Calu3 (cell line): ENCODE data around the gene KRTAP20-2. TPM values are rescaled to one million over a fixed set of nuclear protein-coding genes. Genes with fewer than 3 reads are reported as not detected.

ENCODE experiments used
- BruUV-seq: library from RNA; stranded (reverse); fragments of 400-500 nt; replicated peaks from 2 replicates; lab custom pipeline; 2021; lab: Mats Ljungman, UMichigan
- CTCF ChIA-PET: fragments of 300-600 bp; sonication (Branson Sonifier 250); formaldehyde crosslinking; loops from one replicate; lab custom pipeline; 2022; ENCODE audit warnings: antibody characterized with exemption; lab: Charles Lee
- DNase-seq: peaks from one replicate; pipeline ENCODE4 v3.0.0; 2022
- H3K27ac Mint-ChIP-seq: one replicate; pipeline ENCODE4 v1.8.0; 2022; ENCODE audit warnings: mixed read lengths; ENCODE audit not compliant: unreplicated experiment
- H3K27me3 Mint-ChIP-seq: one replicate; pipeline ENCODE4 v1.8.0; 2022; ENCODE audit warnings: mixed read lengths; ENCODE audit not compliant: unreplicated experiment
- H3K36me3 Mint-ChIP-seq: one replicate; pipeline ENCODE4 v1.8.0; 2022; ENCODE audit warnings: mild to moderate bottlenecking, moderate library complexity, mixed read lengths; ENCODE audit not compliant: insufficient read depth, unreplicated experiment
- H3K4me1 Mint-ChIP-seq: one replicate; pipeline ENCODE4 v1.8.0; 2022; ENCODE audit warnings: mild to moderate bottlenecking, low read depth, mixed read lengths; ENCODE audit not compliant: unreplicated experiment
- H3K4me3 Mint-ChIP-seq: one replicate; pipeline ENCODE4 v1.8.0; 2022; ENCODE audit warnings: mild to moderate bottlenecking, low read depth, moderate library complexity, mixed read lengths; ENCODE audit not compliant: unreplicated experiment
- H3K9me3 Mint-ChIP-seq: one replicate; pipeline ENCODE4 v1.8.0; 2022; ENCODE audit warnings: low read depth, mixed read lengths; ENCODE audit not compliant: unreplicated experiment
- intact Hi-C: fragments of 100-400 bp; cut with micrococcal nuclease; formaldehyde crosslinking; loops from one replicate; pipeline ENCODE4 v1.10.0; 2022; ENCODE audit not compliant: unreplicated experiment
- total RNA-seq: library from RNA; stranded (reverse); gene quantifications from 2 replicates; pipeline ENCODE4 v1.2.3, GENCODE V29; 2022
- TF ChIP-seq, protein P1 (sequence below): fragments of 200-600 bp; IDR thresholded peaks from one replicate; pipeline ENCODE4 v1.8.0; 2022; ENCODE audit warnings: antibody characterized with exemption; ENCODE audit not compliant: unreplicated experiment

KRTAP20-2 gene
- total RNA-seq, 1 experiment from 2014 or later, result not detected

DNA sequence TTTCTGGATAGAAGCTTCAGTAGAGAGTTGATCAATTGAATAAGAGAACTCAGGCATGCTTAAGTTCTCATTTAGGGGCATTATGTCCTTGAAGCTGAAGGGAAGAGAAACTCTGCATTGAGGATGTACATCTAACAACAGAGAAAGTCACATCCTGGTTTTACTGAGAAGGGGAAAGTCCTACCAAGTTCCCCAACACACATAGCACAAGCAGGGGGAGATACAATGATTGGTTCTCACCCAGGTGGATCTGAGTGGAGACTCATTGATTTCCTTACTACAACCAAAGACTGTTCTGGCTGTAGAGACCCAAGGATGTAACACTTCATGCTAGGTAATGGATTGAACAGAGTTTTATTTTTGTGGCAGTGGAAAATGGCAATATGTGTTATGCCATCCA is 19.8 kb upstream of the KRTAP20-2 start:
- no peak overlapping the region for H3K27ac Mint-ChIP-seq

DNA sequence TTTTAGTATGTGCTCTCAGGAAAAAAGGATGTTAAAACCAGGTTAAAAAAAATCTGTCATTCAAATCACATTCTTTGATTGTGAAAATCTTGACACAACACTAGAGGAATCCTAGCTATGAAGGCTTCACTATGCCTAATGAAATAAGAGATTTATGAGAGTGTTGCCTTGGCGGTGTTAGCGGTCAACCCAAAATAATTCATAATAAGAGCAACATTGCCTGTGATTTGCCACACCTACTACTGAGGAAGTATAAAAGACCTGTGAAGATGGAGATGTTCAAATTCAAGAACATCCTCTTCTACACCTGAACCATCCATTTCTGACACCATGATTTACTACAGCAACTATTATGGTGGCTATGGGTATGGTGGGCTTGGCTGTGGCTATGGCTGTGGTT is 18.9 kb upstream of the KRTAP20-2 start, which contains the start of gene KRTAP20-1:
Gene KRTAP20-1, plus strand, starts transcription at position 301 of the 400 bp plus-strand sequence. Its CDS starts 30 bp downstream, at position 331.
- Mint-ChIP-seq H3K36me3 (no peaks in the 10 kb centered on the region), H3K9me3 (peaks cover under 1% of the 10 kb centered on the region), H3K27me3 (no peaks in the 10 kb centered on the region), H3K4me3 (no peak within 1 kb of the TSS), H3K27ac (no peak within 1 kb of the TSS), H3K4me1 (no peaks in the 10 kb centered on the region)
- intact Hi-C loops, result no loop called here
- BruUV-seq, result no TSS peak
- CTCF ChIA-PET, result no interaction called here
- TF ChIP-seq, protein P1, sequence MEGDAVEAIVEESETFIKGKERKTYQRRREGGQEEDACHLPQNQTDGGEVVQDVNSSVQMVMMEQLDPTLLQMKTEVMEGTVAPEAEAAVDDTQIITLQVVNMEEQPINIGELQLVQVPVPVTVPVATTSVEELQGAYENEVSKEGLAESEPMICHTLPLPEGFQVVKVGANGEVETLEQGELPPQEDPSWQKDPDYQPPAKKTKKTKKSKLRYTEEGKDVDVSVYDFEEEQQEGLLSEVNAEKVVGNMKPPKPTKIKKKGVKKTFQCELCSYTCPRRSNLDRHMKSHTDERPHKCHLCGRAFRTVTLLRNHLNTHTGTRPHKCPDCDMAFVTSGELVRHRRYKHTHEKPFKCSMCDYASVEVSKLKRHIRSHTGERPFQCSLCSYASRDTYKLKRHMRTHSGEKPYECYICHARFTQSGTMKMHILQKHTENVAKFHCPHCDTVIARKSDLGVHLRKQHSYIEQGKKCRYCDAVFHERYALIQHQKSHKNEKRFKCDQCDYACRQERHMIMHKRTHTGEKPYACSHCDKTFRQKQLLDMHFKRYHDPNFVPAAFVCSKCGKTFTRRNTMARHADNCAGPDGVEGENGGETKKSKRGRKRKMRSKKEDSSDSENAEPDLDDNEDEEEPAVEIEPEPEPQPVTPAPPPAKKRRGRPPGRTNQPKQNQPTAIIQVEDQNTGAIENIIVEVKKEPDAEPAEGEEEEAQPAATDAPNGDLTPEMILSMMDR, result no peak
- no peak for DNase-seq

More for the DNA sequence above, 19.8 kb upstream of the KRTAP20-2 start:
- no peaks in the 10 kb centered on the region for H3K27me3 Mint-ChIP-seq
- CTCF ChIA-PET, result no interaction called here
- H3K9me3 Mint-ChIP-seq, result peaks cover 4% of the 10 kb centered on the region
- TF ChIP-seq, protein P1, result no peak
- intact Hi-C loops, result no loop called here
- no peak for DNase-seq
- no peaks in the 10 kb centered on the region for H3K36me3 Mint-ChIP-seq
- BruUV-seq, result no TSS peak
- no peaks in the 10 kb centered on the region for H3K4me1 Mint-ChIP-seq
- no peak overlapping the region for H3K4me3 Mint-ChIP-seq

DNA sequence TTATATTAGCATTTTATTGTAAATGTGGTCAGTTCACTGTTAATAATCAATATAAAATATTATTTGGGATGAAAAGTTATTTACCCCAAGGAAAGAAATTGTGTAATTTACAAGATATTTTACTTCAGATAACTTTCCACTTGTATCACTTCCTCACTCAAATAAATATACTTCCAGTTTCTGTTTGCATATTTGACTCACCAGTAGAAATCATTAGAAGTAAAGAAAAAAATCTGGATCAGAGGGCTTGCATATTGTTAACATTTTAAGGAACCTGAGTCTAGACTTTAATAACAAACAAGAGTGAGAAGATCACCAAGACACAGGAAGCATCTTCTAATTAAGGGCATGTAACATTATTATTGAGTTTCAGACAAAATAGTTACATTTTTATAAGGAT is 14.9 kb upstream of the KRTAP20-2 start:
- intact Hi-C loops, result no loop called here
- no peaks in the 10 kb centered on the region for H3K9me3 Mint-ChIP-seq
- DNase-seq, result no peak
- H3K27ac Mint-ChIP-seq, result no peak overlapping the region
- no peaks in the 10 kb centered on the region for H3K36me3 Mint-ChIP-seq
- CTCF ChIA-PET, result no interaction called here
- no peak overlapping the region for H3K4me3 Mint-ChIP-seq
- no peaks in the 10 kb centered on the region for H3K27me3 Mint-ChIP-seq
- no TSS peak for BruUV-seq
- TF ChIP-seq, protein P1, result no peak
- H3K4me1 Mint-ChIP-seq, result no peaks in the 10 kb centered on the region

DNA sequence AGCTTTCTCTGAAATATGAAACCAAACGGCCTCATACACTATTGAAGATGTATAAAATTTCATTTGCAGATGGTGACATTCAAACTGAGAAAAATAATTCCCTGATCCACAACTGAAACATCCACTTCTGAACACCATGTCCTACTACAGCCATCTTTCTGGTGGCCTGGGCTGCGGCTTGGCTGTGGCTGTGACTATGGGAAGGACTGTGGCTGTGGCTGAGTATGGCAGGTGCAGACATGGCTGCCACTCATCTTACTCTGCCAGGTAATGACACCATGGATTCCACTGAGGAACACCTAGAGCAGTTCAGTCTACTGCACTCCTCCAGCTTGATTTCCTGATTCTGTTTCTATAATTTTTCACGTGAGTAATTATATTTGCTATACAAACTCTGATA is 14.5 kb upstream of the KRTAP20-2 start, which contains the start of gene KRTAP20-4:
Gene KRTAP20-4, plus strand, starts transcription at position 106 of the 400 bp plus-strand sequence.
- no peak for DNase-seq
- Mint-ChIP-seq H3K9me3 (no peaks in the 10 kb centered on the region), H3K27ac (no peak within 1 kb of the TSS), H3K36me3 (no peaks in the 10 kb centered on the region), H3K4me1 (no peaks in the 10 kb centered on the region), H3K4me3 (no peak within 1 kb of the TSS), H3K27me3 (no peaks in the 10 kb centered on the region)
- CTCF ChIA-PET, result no interaction called here
- intact Hi-C loops, result no loop called here
- no TSS peak for BruUV-seq
- TF ChIP-seq, protein P1, result no peak
